ENCODE measurements around the gene C10orf62. TPM values are rescaled to one million over a fixed set of nuclear protein-coding genes. Genes with fewer than 3 reads are reported as not detected.

C10orf62 gene
- total and polyA plus RNA-seq, 9 of the 15 experiments (the other 6 are each of a cell fraction or from before 2014, with no cell fraction given), result not detected

GRCh38 chr10:97632949-97633884 lies 43.7 kb downstream of the C10orf62 start, which contains the start of gene MORN4 (continued):
- TF ChIP-seq ZNF609 (CRISPR knock-in tag; IDR thresholded peaks at IDR 0.05; ENCODE audit: borderline replicate concordance) (no peak), SRF (CRISPR knock-in tag; IDR thresholded peaks at IDR 0.05) (no peak), ZNF561 (CRISPR knock-in tag; conservative IDR thresholded peaks at IDR 0.05) (no peak), BDP1 (IDR thresholded peaks at IDR 0.05; ENCODE audit: insufficient read depth, insufficient read length) (no peak), FOXP4 (CRISPR knock-in tag; IDR thresholded peaks at IDR 0.05; ENCODE audit: borderline replicate concordance) (0 out of 2 replicates have a peak, but pooled peaks have one; percentile 29), ZNF311 (CRISPR knock-in tag; IDR thresholded peaks at IDR 0.05) (no peak), SNRNP70 (optimal IDR thresholded peaks at IDR 0.05; ENCODE audit: low read depth, low read length) (no peak), EP300 (IDR thresholded peaks at IDR 0.05; ENCODE audit: low read length) (no peak), NCOA1 (IDR thresholded peaks at IDR 0.05; ENCODE audit: low read depth) (no peak), NR1H2 (CRISPR knock-in tag; IDR thresholded peaks at IDR 0.05) (no peak), GATAD2A (IDR thresholded peaks at IDR 0.05) (no peak), ZBTB17 (CRISPR knock-in tag; IDR thresholded peaks at IDR 0.05) (no peak), TEAD1 (CRISPR knock-in tag; IDR thresholded peaks at IDR 0.05) (no peak), ZNF512 (tag; IDR thresholded peaks at IDR 0.05) (no peak), SIN3A (IDR thresholded peaks at IDR 0.05; ENCODE audit: borderline replicate concordance in 2 of 2, control insufficient read depth in 1 of 2, low read depth in 2 of 2, low read length in 2 of 2) (no peak), TEAD4 (IDR thresholded peaks at IDR 0.05; ENCODE audit: low read length) (no peak), TEAD4 (CRISPR knock-in tag; IDR thresholded peaks at IDR 0.05; ENCODE audit: borderline replicate concordance) (no peak)

Data from K562 (cell line).